Fibroblast of mammary gland (primary cell): ENCODE results near the gene GHR.

Experiments
- DNase-seq: peaks from one replicate; pipeline ENCODE4 v3.0.0-alpha.2; 2010; ENCODE audit warnings: low read depth
- H3K4me3 ChIP-seq: 2 replicates; pipeline ENCODE4 v1.5.1; 2011; ENCODE audit warnings: low read depth, mild to moderate bottlenecking, low read length, moderate library complexity; ENCODE audit not compliant: control insufficient read depth
- CTCF ChIP-seq: conservative IDR thresholded peaks from 2 replicates; pipeline ENCODE4 v1.5.1; 2011; ENCODE audit warnings: low read depth, low read length, inconsistent platforms; ENCODE audit not compliant: control insufficient read depth, insufficient read depth

The GHR gene

GRCh38 chr5:42745426-42745825, 322.2 kb downstream of the GHR start:
- peak; percentile 11 for DNase-seq
- TF ChIP-seq CTCF = peak; percentile 52

GRCh38 chr5:42745856-42746255, 322.6 kb downstream of the GHR start:
- no peak for DNase-seq
- TF ChIP-seq CTCF = no peak
- H3K4me3 ChIP-seq = no peak overlapping the region

More at GRCh38 chr5:42745426-42745825, 322.2 kb downstream of the GHR start:
- H3K4me3 ChIP-seq = no peak overlapping the region

GRCh38 chr5:42749020-42749419, 325.8 kb downstream of the GHR start:
- no peak for DNase-seq
- no peak for TF ChIP-seq CTCF
- H3K4me3 ChIP-seq = no peak overlapping the region

GRCh38 chr5:42750507-42750906, 327.3 kb downstream of the GHR start:
- TF ChIP-seq CTCF = no peak
- H3K4me3 ChIP-seq = no peak overlapping the region
- no peak for DNase-seq

- TF ChIP-seq CTCF = no peak
- H3K4me3 ChIP-seq = no peak overlapping the region
- DNase-seq = no peak
These were observed 327.8 kb downstream of the GHR start for GRCh38 chr5:42751044-42751443.

- H3K4me3 ChIP-seq = no peak overlapping the region
- no peak for TF ChIP-seq CTCF
- DNase-seq = no peak
These were observed 329.9 kb downstream of the GHR start for GRCh38 chr5:42753099-42753498.
